ENCODE measurements around the gene KCNK1. TPM values are rescaled to one million over a fixed set of nuclear protein-coding genes. Genes with fewer than 3 reads are reported as not detected.

Gene KCNK1
- total and polyA plus RNA-seq, 2 of the 8 experiments (the other 6 are each of a cell fraction or from before 2014, with no cell fraction given): 11.9 to 16.5 TPM

GRCh38 chr1:233614743-233615521 is 1.0 kb downstream of the KCNK1 start (continued):
- no peak for TF ChIP-seq CHD7 (IDR thresholded peaks at IDR 0.05; ENCODE audit: insufficient replicate concordance, low read length)
- TF ChIP-seq, protein P1, sequence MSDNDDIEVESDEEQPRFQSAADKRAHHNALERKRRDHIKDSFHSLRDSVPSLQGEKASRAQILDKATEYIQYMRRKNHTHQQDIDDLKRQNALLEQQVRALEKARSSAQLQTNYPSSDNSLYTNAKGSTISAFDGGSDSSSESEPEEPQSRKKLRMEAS (IDR thresholded peaks at IDR 0.05): peak; percentile 18; the same call in 1 of the 2 replicates
- no peak for TF ChIP-seq RNF2 (IDR thresholded peaks at IDR 0.05; ENCODE audit: borderline replicate concordance, low read depth, low read length, missing control alignments, poor library complexity, severe bottlenecking)
- no peak for TF ChIP-seq PHF8 (conservative IDR thresholded peaks at IDR 0.05; ENCODE audit: low read depth, low read length)
- TF ChIP-seq EGR1 (IDR thresholded peaks at IDR 0.05; ENCODE audit: borderline replicate concordance, low read depth, low read length): no peak
- no peak for TF ChIP-seq HDAC2 (IDR thresholded peaks at IDR 0.05; ENCODE audit: borderline replicate concordance in 1 of 2, low read depth in 2 of 2, low read length in 2 of 2)
- TF ChIP-seq SIN3A (conservative IDR thresholded peaks at IDR 0.05 in 1 of 2, IDR thresholded peaks at IDR 0.05 in 1 of 2; ENCODE audit: low read depth in 1 of 2, low read length in 2 of 2): 0 out of 4 replicates have a peak, but pooled peaks of 1 of the 2 experiments have one; percentile 41

Data from H1 (cell line).